Measurements from ENCODE around the gene CSF2RB. TPM values are rescaled to one million over a fixed set of nuclear protein-coding genes. Genes with fewer than 3 reads are reported as not detected.

Gene CSF2RB
- total and polyA plus RNA-seq, 11 donors, result 0.69 to 39.4 (median 2.3) TPM

GRCh38 chr22:36894266-36894665 lies 19.2 kb upstream of the CSF2RB start:
- peaks cover 0 to 17% (median 0%) of the 10 kb centered on the region in 12 donors for H3K9me3 ChIP-seq
- peaks cover 0 to 14% (median 0%) of the 10 kb centered on the region in 12 donors for H3K4me1 ChIP-seq
- intact Hi-C loops (cut with DNase I), result no loop called here
- no peak overlapping the region for H3K27ac ChIP-seq
- 91 to 94% (median 93%) methylated on average over 1 of the region's 1 CpG for WGBS, 4 donors
- H3K36me3 ChIP-seq, result no peaks in the 10 kb centered on the region
- TF ChIP-seq, protein P1, sequence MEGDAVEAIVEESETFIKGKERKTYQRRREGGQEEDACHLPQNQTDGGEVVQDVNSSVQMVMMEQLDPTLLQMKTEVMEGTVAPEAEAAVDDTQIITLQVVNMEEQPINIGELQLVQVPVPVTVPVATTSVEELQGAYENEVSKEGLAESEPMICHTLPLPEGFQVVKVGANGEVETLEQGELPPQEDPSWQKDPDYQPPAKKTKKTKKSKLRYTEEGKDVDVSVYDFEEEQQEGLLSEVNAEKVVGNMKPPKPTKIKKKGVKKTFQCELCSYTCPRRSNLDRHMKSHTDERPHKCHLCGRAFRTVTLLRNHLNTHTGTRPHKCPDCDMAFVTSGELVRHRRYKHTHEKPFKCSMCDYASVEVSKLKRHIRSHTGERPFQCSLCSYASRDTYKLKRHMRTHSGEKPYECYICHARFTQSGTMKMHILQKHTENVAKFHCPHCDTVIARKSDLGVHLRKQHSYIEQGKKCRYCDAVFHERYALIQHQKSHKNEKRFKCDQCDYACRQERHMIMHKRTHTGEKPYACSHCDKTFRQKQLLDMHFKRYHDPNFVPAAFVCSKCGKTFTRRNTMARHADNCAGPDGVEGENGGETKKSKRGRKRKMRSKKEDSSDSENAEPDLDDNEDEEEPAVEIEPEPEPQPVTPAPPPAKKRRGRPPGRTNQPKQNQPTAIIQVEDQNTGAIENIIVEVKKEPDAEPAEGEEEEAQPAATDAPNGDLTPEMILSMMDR (IDR thresholded peaks at IDR 0.05), result no peak
- TF ChIP-seq POLR2A (IDR thresholded peaks at IDR 0.05), result no peak
- DNase-seq (no peak), ATAC-seq (no peak)
- H3K27me3 ChIP-seq, result peaks cover 0 to 6% (median 0%) of the 10 kb centered on the region in 9 donors
- no peak overlapping the region for H3K4me3 ChIP-seq

DNA sequence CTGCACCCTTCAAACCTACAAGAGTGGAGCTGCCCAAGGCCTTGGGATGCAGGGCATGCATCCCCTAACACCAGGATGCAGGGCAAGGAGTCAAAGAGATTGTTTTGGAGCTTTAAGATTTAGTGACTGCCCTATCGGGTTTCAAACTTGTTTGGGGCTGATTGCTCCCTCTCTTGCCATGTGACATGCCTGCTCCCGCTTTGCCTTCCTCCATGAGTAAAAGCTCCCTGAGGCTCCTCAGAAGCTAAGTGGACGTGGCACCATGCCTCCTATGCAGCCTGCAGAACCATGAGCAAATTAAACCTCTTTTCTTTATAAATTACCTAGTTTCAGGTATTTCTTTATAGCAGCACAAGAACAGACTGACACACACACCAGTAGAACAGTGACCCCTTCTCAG lies 15.8 kb upstream of the CSF2RB start:
- H3K27ac ChIP-seq, result no peak overlapping the region
- DNase-seq (no peak), ATAC-seq (no peak)
- H3K36me3 ChIP-seq, result no peaks in the 10 kb centered on the region
- H3K27me3 ChIP-seq, result peaks cover 0 to 6% (median 0%) of the 10 kb centered on the region in 9 donors
- peaks cover 0 to 9% (median 0%) of the 10 kb centered on the region in 12 donors for H3K4me1 ChIP-seq
- TF ChIP-seq, protein P1 (IDR thresholded peaks at IDR 0.05), result no peak
- TF ChIP-seq POLR2A (IDR thresholded peaks at IDR 0.05), result no peak
- H3K4me3 ChIP-seq, result no peak overlapping the region
- peaks cover 0 to 26% (median 3%) of the 10 kb centered on the region in 12 donors for H3K9me3 ChIP-seq
- intact Hi-C loops (cut with DNase I), result no loop called here
- 56 to 66% (median 60%) methylated on average over 3 of the region's 3 CpGs for WGBS, 4 donors

DNA sequence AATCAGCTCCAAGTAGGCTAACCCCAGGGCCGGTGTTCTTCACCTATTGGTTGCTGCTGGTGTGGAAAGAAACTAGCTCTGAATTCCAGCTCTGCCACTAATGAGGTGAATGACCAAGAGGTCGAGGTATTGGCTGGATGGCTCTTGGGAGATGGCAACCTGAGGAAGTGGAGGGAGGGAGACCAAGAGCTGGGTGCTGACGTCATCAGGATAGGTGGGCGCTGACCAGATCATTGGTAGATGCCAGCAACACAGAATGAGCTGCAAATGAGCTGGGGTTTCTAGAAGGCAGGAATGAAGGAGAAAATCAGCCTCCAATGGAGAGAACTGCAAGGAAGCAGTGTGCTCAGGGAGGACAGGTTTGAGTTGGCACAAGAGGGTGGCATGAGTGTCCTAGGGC lies 14.7 kb upstream of the CSF2RB start:
- DNase-seq (no peak), ATAC-seq (no peak)
- WGBS, 4 donors, result 67 to 84% (median 81%) methylated on average over 4 of the region's 4 CpGs
- intact Hi-C loops (cut with DNase I), result no loop called here
- Histone ChIP-seq H3K27ac (no peak overlapping the region), H3K27me3 (peaks cover 0 to 6% (median 0%) of the 10 kb centered on the region in 9 donors), H3K9me3 (peaks cover 0 to 26% (median 3%) of the 10 kb centered on the region in 12 donors), H3K4me3 (no peak overlapping the region), H3K4me1 (peaks cover 0 to 9% (median 0%) of the 10 kb centered on the region in 12 donors), H3K36me3 (no peaks in the 10 kb centered on the region)
- no peak for TF ChIP-seq POLR2A (IDR thresholded peaks at IDR 0.05)
- TF ChIP-seq, protein P1 (IDR thresholded peaks at IDR 0.05), result no peak

DNA sequence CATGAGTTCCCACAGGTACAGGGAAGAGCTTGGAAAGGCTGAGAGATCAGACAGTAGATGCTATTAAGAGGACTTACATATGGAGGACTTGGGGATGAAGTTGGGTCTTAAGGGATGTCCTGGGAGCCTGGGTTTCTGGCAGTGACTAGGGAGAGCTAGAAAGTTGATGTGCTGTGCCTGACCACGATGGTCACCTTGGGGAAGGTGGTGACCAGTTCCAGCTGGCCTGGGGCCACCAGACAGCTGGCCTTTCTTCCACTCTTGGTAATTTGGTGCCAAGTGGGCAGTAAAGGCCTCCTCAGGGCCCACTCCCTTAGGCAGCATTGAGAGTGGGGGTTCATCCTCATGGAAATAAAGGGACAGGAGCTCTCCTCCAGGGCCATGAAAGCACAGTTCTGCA lies 13.9 kb upstream of the CSF2RB start:
- Histone ChIP-seq H3K27me3 (peaks cover 0 to 6% (median 0%) of the 10 kb centered on the region in 9 donors), H3K4me1 (peaks cover 0 to 9% (median 0%) of the 10 kb centered on the region in 12 donors), H3K36me3 (no peaks in the 10 kb centered on the region), H3K9me3 (peaks cover 0 to 26% (median 3%) of the 10 kb centered on the region in 12 donors), H3K27ac (no peak overlapping the region), H3K4me3 (no peak overlapping the region)
- no peak for ATAC-seq
- no peak for DNase-seq
- intact Hi-C loops (cut with DNase I), result no loop called here
- no peak for TF ChIP-seq POLR2A (IDR thresholded peaks at IDR 0.05)
- TF ChIP-seq, protein P1 (IDR thresholded peaks at IDR 0.05), result no peak
- WGBS, 4 donors, result 49 to 68% (median 61%) methylated on average over 1 of the region's 1 CpG
